NK-92 (cell line): ENCODE data around the gene FOXN3.
"Not testable (repeated sequence)": the region's sequence is repeated elsewhere in the genome, so short reads cannot be mapped to it uniquely, and the experiment has no call there.

Experiments
- DNase-seq: peaks from one replicate; lab custom pipeline; 2025; ENCODE audit not compliant: unreplicated experiment; lab: John Stamatoyannopoulos, UW

FOXN3 gene

DNA sequence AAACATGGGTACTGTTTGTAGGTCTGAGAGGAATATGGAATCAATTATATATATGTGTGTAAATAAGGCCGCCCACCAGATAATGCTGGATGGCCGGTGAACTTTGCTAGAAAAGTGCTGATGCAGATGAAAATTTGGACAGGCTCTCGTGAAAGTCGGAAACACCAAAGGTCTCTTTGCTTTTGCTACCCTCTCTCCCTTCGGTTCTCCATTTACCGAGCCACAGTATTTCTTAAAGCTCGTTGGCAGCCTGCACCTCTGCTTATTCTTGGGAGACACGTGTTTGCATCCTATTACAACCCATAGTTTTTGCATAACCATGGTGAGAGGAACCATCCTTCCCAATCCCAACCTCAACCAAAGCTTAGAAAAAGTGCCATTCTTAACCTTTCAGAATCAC lies 109.6 kb downstream of the FOXN3 start:
- no peak for DNase-seq

DNA sequence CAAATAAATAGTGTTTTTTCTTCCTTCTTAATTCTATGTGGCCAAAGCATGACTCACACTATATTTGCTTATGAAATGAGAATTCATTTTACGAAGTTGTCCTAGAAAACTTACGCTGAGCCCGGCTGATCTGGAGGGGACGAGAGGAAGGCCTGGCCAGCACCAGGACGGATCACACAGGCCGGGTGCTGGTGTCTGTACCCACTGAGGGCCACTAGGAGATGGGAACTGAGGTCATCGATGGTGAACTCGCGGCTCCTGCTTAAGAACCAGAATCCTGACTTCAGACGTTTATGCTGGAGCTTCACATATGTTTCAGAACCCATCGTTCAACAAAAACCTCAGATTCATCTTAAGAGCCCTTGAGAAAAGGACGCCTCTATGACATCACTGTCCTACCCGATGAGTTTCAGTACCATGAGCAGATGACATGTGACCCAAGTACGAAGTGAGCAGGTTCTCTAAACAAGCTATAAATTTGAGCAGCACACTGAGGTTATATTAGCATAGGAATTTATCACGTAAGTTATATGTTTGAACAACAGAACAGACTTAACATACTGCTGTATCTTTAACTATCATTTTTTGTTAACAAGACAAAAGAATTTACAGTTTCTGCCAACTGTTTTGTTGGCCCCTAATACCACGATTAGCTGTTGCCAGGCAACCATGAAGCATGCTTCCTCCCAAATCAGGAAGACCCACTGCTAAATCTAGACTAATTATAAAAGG lies 111.9 kb downstream of the FOXN3 start:
- no peak for DNase-seq

DNA sequence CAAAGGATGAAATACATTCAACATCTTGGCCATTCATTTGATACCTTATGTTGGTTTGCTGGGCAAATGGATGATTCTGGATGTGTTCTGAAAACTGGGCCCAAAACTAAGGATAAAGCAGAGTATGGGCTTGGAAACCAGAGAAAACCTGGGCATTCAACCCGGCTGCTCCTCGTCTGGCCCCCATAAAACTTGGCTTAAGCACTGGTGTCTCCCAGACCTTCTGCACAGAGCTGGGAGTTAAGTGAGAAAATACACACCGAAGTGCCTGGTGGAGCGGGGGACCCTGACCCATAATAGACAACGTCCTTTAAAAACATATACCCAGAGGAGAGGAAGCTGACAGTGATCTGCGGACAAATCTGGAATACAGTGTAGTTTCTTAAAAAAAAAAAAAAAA lies 112.5 kb downstream of the FOXN3 start:
- DNase-seq: no peak

DNA sequence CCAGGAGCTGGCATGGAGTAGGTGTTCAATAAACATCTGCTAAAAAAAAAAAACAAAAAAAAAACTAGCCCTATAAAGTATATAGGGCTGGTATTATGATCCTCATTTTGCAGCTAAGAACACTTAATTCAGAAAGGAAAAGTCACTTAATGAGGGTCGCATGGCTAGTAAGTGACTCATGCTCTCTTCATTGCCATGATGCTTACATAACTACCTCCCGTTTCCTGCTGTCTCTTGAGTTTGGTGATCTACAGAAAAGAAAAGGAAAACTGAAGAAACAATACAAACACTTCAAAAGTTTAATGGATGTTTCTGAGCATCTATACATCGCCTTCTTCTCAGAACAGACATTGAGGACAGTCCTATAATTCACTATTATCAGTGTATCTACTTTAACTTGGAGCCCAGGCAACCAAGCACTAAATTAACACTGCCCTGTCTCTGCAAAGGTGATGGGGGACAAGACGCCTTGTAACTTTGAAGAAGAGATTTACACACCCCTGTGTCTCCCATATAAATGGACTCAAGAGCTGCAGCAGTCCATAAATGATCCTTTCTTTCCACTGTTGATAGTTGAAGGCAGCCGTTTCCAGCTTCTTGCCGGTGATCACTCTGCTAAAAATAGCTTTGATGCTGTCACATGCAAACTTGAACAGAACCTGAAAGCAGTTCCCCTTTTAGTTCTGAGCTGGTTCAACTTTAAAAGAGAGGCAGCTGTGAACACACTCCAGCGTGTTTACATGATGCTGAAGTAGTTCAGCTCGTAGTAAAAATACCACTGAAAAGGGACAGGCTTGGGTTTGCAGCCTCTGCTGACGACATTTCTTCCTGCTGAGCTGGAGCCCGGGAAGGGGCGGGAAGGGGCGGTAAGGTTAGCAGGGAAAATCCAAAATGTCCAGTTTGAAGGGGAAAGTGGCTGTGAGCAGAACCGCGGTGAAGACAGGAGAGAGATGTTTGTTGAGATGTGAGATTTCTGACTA lies 113.3 kb downstream of the FOXN3 start:
- no peak for DNase-seq

DNA sequence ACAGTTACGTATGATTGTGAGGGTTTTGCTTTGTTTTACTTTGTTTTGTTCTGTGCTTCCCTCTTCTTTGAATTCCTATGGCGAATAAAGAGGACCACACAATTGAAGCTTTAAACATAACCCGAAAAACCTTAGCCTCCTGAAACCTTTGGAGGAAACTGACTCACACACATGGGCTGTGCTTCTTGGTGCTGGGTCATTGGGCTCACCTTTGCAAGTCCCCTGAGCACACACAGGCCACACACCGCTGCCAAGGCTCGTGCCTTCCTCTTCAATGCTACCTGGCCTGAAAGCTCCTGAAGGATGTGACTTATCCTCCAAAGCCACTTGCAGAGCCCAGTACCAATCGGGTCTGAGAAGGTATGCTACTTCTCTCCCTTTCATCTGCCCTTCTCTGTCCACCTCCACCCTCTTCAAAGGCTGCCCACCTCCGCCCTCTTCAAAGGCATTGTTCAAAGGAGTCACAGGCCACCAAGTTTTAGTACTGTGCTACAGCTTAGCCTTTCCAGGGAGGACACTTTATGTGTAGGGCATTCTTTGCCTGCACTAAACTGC lies 114.6 kb downstream of the FOXN3 start:
- DNase-seq: no peak

DNA sequence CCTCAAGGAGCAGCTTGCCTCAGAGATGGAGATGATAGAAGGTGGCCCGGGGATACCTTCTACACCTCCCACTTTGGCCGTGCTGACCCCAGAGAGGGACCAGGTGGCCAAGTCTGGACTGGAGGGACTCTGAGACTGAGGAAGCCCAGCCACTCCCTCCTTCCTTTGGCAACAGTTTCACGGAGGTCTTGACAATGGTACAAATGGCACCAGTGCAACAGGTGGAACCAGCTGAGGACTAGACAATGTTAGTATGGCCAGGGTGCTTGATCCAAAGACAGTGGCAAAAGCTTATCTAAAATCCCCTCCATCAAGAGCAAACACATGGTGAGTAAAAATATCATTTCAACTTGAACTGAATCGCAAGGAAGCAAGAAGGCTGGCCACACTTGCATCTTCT lies 117.4 kb downstream of the FOXN3 start:
- DNase-seq: no peak

DNA sequence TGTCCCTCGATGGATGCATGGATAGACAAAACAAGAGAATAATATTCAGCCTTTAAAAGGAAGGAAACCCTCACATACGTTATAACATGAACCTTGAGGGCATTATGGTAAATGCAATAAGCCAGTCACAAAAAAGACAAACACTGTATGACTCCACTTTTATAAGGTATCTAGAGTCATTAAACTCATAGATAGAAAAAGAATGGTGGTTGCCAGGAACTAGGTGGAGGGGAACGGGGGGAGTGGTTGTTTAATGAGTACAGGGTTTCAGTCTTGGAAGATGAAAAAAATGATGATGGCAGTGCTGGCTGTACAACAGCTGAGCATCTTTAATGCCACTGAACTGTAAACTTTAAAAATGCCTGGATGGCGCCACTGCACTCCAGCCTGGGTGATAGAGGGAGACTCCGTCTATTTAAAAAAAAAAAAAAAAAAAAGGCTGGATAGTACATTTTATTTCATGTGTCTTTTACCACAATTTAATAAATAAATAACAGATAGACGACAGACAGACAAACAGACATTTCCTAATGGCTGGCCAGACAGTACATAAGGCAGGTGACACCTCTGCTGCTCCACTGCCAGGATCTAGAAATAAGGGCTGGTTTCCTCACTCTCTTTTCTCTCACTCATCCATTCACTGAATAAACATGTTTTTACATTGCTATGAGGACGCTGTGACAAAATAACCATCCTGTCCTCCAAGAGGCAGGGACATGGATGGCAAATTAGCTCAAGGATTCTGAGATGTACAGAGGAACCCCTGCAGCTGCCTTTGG lies 118.8 kb downstream of the FOXN3 start:
- no peak for DNase-seq

DNA sequence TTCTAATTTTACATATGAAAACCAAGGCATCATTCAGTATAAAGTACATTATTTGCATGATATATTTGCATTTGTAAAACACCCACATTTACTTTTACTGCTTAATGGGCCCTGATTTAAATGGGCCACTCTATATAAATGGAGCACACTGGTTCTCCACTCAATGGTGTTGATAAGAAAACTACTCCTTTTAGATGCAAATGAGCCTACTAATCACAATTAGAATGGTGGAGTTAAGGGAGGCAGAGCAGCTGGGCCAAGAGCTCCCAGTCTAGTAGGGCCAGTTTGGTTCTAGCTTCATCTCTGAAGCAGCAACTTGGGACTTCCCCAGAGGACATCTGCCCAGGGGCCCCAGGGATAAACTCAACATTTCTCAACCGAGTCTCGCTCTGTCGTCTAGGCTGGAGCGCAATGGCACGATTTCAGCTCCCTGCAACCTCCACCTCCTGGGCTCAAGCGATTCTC lies 120.7 kb downstream of the FOXN3 start:
- DNase-seq: no peak

DNA sequence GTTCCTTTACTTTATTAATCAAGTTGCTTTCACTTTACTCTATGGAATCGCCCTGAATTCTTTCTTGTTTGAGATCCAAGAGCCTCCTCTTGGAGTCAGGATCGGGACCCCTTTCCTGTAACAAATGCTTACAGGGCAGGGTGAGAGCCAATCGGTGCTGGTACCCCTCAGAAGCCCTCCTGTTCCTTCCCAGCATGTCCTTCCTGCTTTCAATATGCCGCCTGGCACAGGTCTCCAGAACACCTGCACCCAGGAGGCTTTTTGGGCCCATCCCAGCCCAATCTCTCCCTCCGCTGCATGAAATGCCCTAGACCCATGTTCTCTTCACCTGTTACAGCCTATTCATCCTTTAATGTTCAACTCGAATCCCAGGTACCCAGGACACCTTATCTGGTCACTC lies 122.2 kb downstream of the FOXN3 start:
- DNase-seq: no peak

DNA sequence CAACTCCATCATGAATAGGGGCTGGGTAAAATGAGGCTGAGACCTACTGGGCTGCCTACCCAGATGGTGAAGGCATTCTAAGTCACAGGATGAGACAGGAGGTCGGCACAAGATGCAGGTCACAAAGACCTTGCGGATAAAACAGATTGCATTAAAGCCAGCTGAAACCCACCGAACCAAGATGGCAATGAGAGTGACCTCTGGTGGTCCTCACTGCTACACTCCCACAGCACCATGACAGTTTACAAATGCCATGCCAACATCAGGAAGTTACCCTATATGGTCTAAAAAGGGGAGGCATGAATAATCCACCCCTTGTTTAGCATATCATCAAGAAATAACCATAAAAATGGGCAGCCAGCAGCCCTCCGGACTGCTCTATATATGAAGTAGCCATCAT lies 122.6 kb downstream of the FOXN3 start:
- not testable (repeated sequence) for DNase-seq

DNA sequence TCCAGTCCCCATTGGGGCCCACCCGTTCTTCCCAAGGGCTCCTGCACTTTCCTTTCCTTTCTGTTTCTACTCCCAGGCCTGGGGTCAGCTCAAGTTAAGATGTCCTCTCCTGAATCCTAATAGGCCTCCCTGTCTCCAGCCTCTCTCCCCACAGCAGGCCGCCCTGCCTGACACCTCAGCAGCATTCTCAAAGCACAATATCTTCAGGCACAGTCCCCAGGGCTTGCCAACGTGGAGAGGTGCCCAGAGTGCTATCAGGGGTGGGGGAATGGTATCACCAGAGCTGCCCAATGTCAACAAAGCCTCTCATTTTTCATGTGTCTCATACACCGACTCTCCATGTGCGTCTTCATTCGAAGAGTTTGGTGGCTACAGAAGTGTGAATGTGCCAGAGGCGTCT lies 123.0 kb downstream of the FOXN3 start:
- DNase-seq: no peak

DNA sequence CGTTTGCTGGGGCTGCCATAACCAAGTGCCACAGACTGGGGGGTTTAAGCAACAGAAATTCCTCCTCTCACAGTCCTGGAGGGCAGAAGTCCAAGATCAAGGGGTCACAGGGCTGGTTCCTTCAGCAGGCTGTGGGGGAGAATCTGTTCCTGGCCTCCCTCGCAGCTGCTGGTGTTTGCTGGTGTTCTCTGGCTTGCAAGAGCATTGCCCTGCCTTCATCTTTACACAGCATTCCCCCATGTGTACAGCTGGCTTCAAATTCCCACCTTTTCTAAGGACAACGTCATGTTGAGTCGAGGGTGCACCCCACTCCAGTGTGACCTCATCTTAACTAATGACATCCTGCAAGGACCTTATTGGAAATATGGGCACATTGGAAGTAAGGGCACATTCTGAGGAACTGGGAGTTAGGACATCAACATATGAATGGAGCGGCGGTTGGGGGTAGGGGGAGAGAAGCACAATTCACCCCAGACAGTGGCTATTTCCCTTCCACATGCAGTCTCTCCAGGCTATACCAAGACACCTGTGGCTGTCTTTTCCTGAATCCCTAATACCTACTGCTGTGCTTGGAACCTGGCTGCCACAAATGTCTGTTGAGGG lies 123.6 kb downstream of the FOXN3 start:
- DNase-seq: no peak

DNA sequence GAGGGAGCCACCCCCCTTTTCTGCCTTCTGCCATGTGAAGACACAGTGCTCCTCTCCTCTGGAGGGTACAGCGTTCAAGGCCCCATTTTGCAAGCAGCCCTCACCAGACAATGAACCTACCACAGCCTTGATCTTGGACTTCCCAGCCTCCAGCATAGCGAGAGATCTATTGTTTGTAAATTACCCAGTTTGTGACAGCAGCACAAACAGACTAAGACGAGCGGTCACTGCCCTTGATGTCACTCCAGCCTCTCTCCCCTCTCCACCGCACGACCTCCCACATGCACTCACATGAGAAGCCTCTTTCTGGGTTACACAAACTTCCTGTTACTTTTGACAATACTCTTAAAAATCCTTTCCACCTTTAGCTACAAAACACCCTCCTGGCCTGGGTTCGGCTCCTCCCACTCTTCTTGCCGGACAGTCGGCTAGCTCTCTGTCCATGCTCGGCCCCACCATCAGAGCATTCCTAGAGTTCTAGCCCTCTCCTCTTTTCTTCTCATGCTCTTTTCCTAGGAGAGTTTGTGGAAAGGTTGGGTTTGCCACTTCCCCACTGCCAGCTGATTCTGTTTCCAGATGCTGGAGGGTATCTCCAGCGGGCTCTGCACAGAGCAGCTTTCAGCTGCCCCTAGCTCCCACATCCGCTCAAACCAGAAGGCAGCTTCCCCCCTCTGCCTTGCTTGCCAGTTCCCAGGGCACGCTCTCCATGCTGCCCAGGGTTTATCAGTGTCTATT lies 124.3 kb downstream of the FOXN3 start:
- DNase-seq: no peak

DNA sequence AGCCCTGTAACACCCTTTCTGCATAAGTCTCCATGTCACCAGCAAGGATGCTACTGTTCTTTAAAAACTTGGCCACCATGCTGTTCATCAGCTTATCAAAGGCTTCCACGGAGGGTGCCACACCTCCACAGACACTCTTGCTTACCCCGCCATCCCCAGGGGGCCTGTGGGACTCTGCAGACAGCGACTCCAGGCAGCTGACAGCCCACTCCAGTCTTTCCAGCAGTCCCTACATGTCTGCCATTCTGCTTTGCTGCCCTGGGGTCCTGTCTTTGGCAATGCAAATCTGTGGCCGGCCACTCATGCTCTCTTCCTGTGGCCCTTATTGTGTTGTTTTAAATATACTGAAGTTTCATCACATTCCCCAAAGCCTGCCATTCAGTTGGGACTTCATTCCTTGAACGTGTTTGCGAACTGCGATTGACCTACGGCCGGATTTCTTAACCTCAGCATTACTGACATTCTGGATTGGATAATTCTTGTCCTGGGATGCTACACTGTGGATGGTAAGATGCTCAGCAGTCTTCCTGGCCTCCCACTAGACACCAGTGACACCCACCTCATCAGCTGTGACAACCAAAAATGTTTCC lies 125.6 kb downstream of the FOXN3 start:
- no peak for DNase-seq

DNA sequence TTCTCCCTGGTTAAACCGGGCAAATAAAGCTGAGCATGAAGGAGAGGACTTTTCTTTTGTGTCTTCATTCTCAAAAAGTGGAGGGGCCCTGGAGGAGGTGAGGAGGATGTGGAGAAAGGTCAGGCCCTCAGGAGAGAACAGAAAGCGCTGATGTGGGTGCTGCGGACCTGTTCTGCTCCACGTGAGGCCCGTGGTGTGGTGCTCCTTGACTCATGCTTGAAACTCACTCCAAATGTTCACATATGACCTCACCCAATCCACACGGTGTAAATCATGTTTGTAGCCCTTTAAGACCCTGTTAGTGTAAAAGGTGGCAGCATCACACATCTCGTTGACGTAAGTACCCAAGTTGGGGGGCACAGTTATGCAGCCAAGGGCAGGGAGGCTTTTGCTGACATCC lies 126.2 kb downstream of the FOXN3 start:
- no peak for DNase-seq

DNA sequence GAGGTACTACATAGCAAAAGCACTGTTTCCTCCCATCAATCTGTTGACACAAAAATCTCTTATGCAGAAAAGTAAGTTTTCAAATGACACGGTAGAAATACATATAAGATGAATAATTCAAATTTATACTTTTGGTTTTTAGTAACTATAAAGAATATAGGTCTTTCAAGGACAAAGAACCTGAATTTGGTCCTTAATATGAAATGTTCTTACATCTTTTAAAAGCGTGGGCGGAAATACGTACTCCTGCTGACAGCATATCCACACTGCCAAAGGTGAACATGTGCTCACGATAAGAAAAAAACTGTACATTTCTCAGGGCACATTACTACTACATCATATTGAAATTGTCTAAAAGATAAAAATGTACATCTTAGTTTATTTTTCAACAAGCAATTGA lies 127.6 kb downstream of the FOXN3 start:
- DNase-seq: no peak

DNA sequence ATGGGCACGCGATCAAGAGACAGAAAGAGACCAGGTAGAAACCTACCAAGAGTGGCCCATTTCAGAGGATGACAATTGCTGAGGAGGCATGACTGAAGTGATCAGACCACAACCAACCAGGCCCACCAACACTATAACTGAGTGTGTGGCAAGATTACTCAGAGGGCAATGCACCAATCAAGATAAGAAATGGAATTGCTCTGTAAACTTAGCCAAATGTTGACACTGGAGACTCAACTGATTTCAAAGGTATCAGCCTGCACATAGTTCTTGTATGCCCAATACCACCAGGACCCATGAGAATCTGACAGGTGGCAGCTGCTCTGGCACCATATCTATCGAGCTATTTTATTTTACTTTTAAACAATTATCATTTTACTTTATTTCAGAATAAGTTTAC lies 128.9 kb downstream of the FOXN3 start:
- no peak for DNase-seq

DNA sequence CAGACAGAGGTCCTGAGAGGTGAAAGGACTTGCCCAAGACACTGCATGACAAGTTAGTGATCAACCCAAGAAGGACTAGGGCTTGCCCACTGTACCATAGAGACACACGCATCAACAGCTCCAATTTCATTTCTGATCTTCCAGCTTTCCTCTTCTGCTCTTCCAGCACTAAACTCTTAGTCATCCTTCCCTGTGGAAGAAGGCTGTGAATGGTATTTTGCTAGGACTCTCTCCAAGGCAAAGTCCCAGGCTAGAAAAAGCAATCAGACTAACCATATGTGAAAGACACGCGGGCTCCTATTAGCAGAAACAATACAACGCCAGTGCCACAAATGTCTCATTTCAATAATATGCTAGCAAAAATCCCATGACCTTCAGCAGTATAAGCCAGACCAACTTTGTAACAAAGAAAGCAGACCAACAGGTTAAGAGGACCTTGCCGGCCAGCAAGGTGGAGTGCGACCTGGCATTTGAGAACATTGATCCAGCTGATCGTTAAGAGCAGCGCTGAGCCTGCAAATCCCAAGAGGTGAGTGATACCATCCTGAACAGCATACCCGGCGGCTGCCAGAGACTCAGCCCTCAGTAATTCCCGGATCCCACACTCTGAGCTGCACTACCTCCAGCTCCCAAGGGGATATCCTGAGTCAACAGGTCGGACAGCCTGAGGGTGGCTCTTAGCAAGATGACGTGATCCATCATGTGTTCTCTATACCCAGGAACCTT lies 132.5 kb downstream of the FOXN3 start:
- DNase-seq: no peak
